NCI-H1417 (cell line): ENCODE measurements around the gene CEP57.
"Not testable (repeated sequence)": the region's sequence is repeated elsewhere in the genome, so short reads cannot be mapped to it uniquely, and the experiment has no call there.

Source experiments
- DNase-seq, 3 experiments: peaks; one replicate each; lab custom pipeline; 2025; lab: John Stamatoyannopoulos, UW

CEP57 gene

DNA sequence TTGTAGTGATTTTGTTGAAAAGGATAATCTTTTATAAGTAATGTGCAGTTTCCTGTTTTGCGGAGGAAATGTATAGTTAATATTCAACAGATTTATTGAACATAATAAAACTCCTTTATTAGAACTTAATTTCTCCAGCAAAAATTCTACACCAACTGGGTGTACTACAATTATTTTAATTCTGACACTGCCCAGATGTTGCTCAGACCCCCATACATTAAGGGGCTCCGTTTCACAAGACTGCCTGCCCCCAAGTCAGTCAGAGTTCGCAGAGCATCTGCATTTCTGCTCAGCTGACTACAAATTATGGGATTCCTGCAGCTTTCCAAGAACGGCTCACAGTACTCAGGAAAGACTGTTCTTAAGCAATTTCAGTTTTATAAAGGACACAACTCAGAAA, 6.2 kb downstream of the CEP57 start:
- peak in 1 of 3 experiments; percentile 39 for DNase-seq

DNA sequence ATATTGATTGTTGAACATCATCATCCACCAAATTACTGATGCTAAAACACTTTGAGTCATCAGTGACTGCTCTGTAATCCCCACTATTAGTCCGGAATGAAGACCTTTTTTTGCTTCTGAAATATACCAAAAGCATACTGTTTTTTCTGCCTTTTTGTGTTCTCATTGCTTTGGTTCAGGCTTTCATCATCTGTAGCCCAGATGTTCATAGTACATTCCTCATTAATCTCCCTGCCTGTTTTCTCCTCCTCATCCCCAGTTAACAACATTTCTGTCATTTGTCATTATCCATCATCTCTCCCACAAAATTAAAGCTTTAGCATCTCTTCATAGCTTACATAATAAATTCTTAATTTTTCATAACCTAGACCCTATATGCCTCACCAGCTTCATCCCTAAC, 9.2 kb downstream of the CEP57 start:
- DNase-seq, result no peak

DNA sequence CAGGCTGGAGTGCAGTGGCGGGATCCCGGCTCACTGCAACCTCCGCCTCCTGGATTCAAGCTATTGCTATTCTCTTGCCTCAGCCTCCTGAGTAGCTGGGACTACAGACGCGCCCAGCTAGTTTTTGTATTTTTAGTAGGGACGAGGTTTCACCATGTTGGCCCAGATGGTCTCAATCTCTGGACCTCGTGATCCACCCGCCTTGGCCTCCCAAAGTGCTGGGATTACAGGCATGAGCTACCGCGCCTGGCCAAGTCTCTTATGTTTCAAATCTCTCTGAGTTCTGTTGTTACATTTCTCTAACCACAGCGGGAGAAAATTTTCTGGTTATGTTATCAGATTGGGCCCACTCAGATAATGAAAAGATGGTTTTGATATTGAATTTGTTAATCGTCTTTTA, 10.1 kb downstream of the CEP57 start:
- no peak for DNase-seq

DNA sequence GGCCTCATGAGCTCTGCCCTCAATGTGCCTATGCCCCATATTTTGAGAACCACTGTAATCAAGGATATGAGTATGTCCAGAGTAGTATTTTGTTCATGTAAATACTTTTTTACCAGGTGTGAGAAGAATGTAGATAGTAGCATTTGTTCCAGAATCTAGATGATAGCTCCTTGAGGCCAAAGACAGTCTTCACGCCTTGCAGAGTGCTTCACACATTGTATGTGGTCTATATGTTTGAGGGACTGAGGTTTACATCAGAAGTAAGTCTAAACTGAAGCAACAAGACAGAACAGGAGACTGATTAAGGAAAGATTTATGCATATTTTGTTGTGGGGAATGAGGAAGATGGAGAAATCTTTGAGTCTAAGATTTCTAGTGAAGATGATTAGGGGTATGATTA, 12.5 kb downstream of the CEP57 start:
- DNase-seq, result no peak

DNA sequence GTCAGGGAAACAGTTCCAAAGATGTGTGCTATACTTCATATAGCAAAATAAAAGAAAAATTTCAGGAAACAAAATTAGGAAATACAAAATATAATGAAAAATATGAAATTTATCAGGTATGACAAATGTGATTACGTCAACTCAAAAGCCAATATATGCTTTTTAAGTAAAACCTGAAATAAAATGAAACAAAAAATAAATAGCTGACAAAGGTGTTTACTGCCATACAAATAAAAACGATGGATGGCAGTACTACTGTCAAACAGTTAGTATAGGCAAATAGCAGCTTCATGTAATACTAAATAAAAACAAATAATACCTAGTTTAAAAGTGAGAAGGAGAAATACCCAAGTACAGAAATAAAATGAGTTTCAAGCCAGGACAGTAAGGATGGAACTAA, 13.7 kb downstream of the CEP57 start:
- no peak for DNase-seq

DNA sequence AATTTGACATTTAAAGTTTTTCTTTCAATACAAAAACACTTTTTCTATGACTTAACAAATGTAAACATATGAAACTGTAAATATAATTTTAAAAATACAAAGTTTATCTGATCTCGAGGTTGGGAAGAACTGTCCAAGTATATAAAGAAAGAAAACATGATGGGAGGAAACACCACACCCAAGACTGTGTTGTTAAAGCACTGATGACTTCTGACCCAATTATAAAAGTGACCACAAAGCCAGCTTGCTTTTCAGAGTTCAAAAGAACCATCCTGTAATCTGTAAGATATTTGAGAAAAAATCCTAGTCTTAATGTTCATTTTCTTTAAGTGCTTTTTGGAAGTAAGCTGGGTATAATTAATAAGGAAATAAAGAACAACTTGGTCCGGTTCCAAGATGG, 15.6 kb downstream of the CEP57 start:
- no peak for DNase-seq

DNA sequence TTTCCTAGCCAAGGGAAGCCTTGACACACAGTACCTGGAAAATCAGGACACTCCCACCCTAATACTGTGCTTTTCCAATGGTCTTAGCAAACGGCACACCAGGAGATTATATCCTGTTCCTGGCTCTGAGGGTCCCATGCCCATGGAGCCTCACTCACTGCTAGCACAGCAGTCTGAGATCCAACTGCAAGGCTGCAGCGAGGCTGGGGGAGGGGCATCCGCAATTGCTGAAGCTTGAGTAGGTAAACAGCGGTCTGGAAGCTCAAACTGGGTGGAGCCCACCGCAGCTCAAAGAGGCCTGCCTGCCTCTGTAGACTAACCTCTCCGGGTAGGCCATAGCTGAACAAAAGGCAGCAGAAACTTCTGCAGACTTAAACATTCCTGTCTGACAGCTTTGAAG, 16.2 kb downstream of the CEP57 start:
- not testable (repeated sequence) for DNase-seq

DNA sequence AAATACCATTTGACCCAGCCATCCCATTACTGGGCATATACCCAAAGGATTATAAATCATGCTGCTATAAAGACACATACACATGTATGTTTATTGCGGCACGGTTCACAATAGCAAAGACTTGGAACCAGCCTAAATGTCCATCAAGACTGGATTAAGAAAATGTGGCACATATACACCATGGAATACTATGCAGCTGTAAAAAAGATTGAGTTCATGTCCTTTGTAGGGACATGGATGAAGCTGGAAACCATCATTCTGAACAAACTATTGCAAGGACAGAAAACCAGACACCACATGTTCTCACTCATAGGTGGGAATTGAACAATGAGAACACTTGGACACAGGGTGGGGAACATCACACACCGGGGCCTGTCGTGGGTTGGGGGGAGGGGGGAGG, 20.8 kb downstream of the CEP57 start:
- DNase-seq, result not testable (repeated sequence)

DNA sequence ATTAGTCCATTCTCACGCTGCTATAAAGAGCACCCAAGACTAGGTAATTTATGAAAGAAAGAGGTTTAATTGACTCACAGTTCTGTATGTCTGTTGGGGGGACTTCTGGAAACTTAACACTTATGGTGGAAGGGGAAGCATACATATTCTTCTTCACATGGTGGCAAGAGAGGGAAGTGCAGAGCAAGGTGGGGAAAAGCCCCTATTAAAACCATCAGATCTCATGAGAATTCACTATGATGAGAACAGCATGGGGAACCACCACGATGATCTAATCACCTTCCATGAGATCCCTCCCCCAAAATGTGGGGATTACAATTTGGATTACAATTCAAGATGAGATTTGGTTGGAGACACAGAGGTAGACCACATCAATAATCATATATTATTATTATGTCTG, 25.7 kb downstream of the CEP57 start:
- DNase-seq, result no peak

DNA sequence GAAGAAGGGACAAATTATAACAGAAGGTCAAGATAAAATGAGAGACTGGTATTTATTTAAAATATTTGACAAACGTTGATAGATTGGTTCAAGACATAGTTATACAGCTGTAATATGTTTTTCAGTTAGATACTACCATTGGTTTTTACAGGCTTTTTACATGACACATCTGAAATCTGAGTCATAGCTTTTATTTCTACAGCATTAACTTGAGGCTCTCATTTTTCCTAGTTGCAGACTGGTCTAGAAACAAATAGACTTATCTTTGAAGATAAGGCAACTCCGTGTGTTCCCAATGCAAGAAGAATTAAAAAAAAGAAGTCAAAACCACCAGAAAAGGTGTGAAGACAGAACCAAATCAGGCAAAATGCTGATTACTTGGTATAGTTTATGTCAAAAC, 31.3 kb downstream of the CEP57 start:
- DNase-seq, result no peak

DNA sequence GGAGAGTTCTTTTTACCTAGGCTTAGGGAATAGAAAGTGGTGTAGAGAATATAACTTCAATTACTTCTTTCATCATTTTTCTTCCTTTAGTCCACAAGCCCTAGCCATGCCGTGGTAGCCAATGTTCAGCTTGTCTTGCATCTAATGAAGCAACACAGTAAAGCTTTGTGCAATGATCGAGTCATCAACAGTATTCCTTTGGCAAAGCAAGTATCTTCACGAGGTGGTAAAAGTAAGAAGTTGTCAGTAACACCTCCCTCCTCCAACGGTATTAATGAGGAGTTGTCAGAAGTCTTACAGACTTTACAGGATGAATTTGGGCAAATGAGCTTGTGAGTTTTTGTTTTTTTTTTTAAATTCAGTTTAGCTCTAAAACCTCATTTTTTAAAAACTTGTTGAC, 37.4 kb downstream of the CEP57 start:
- DNase-seq, result no peak

DNA sequence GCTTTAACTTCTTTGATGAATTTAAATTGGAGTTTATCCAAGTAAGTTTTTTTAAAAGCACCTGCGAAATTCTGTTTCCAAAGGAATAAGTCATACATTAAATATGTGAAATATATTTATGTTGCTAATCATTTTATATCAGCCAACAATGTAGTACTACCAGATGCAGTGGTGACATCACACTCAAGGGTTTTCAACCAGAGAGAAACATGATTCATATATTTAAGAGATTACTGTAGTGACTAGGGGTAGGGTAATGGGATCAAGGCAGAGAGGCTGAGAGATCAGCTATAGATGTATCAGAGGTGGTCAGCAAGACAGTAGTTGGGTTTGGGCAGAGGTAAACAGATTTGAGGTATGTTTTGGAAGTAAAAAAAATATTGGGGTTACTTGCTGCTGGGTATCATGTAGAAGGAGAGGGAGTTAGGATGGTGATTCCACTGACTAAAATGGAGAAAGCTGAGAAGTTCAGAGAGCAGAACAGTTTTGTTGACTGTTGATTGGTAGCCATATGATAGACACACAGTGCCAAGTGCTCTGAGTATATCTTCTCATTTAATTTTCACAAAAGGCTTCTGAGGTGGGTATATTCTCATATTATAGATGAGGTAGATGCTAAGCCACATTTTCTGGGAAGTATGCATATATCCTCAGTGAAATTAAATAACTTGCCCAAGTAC, 39.4 kb downstream of the CEP57 start:
- no peak for DNase-seq

DNA sequence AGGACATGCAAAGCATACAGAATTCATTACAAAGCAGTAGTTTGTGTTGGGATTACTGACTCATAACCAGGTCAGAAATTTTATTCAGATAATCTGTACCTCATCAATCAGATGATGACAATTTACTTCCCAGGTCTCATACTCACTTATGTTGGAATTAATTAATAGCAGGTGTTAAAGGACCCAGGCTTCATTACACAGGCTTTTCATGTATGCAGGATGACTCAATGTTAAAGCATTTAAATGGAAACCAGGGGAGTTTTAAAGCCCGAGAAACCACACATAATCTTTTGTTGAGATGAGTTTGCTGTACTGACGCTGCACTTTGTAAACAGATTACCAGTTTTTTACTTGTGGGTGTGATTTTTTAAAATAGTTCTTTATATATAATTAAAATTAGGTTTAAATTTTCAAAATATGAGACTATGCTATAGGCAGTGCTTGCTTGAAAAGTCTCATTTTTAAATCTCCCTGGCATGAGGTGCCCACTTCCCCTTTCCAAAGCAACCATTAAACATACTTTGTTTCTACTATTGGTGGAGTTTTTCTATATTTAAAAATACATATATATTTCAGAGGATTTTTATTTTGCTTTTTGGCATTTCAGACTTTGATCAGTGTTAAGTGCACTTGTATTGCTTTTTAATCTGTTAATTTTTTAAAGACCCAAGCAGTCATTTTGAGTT, 41.0 kb downstream of the CEP57 start:
- peak in 2 of 3 experiments; percentile 23 to 73 for DNase-seq

DNA sequence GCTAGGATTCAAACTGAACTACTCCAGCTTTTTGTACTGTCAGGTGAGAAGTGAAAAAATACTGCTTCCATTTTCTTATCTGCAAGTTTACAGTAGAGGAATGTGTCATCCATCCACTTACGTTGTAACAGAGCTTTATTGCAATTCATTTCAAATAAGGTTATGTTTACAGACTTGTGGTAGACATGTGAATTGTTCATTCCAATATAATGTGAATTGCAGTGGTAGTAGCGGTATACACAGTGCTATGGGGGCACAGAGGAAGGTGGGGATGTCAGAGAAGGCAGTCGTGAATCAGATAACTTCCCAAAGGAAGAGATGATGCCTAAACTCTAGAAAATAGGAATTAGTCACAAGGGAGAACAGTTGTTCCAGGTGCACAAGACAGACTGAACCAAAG, 42.5 kb downstream of the CEP57 start:
- no peak for DNase-seq

DNA sequence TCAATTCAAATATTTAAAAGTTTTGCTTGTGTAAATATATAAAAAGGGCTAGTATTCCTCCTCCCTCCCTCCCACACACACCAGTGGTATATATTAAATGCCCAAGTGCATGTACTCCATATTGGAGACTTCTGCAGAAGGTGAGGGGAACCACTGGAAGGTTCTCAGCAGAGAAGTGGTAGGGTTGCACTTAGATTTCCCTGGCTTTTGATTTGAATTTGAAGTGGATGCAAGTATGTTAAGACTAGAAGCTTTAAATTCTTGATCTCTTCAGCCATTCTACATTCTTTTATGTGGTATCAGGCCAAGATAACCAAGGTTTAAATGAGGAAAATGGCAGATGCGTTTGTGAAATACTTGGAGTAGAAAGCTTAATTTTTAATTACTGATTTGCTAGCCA, 43.1 kb downstream of the CEP57 start:
- no peak for DNase-seq

DNA sequence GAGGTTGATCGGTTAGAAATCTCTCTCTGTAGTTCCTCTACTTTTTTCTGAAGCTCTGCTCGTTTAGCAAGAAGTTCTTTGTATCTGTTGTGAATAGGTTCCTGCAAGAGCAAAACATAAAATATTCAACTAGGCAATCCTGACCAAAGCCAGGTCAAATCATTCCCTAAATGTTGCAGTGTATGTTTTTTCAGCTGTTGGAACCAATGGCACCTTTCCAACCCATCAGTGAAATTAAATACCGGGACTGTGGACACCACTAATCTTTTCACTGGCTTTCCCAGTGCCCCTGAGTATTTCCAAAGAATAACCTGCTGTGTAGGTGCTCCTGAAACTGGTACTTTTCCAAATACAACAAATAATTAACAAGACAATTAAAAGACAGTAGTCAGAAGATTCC, 45.1 kb downstream of the CEP57 start:
- DNase-seq, result no peak

DNA sequence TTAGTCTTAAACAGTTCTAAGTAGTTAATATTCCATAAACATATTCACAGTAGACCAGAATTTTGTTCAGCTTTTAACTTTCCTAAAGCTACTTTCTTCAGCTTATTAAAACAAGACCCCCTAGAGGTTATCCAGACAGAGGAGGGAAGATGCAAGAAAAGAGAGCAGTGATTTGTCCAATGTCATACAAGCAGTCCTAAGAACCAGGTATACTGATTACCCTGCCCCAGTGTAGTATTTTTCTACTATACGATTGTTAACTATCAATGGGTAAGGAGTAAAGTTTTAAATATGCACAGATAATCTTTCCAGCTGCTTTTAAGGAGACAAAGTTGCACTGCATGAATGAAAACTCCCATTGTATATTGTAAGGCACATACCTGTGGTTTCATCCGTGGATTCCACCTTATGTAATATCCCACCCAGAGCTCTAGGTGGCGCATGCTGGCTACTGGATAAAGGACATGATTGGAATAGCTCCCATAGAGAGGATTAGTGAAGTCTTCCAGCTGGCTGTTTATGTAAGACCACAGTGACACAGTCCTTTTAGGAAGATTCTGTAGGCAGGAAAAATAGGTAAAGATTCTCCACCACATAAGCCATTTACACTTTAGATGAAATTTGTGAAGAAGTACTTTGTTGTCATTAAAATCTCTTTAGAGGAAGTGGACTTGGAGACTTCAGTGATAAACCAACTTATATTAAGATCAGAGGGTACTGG, 45.6 kb downstream of the CEP57 start:
- DNase-seq, result peak; percentile 58 to 85 (median 61)

DNA sequence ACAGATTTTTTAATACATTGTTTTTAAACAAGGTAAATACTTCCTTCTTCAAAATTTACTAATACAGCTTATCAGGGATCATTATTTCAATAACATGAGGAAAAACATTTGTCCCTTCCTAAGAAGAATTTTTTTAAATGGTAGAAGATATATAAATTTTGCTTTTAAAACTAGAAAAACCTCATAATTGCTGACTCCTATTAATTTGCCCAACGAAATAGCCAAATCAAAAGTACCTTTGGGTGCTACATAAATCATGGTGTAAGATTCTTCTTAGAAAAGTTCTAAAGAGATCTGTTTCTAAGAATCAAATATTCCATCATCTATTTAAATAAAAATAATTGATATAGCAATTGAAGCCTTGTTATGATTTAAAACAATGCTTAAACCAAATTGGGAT, 54.9 kb downstream of the CEP57 start:
- DNase-seq, result no peak

DNA sequence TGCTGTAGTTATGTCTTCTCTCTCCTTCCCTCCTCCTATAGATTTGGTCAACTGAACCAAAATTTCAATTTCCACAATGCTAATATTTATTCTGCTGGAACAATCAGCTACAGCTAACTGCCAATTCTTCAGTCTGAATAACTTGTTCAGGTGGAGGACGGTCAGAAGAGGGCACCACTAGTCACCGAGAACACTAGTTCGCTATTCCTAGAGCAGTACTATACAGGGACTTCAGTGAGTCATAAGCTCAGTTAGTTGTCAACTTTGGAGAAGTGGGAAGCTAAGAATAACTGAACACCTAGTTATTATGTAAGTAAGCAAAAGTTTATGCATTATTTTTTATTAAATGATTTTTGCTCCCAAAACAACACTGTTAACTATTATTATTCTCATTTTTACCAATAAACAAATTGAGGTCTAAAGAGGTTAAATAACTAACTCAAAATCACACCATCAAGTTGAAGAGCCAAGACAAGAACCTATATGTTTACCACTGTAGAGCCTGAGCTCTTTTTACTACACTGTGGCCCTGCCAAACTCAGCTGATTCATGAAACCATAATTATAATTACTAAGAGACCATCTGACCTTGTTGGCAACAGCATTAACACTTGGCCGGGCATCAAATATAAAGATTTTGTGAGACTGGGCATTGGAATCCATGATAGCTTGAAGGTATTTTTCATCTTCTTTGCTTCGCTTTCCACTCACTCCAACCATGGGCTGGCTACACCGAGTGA, 59.0 kb downstream of the CEP57 start:
- DNase-seq, result peak; percentile 4 to 59 (median 17)

DNA sequence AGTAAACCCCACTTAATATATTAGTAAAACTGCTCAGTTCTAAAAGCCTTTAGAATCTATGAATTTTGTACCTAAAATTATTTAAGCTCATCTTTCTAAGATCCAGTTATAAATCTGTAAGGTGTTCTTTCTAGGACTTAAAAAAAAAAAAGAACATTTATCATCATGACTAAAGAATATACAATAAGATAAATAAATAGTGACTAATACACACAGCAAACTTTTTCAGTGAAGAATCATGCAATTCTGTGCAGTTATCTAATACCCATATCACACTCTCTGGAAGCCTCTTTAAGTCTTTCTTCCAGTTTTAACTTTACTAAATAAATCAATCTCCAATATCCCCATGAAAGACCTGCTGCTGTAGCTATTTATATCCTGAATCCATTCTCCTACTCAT, 59.8 kb downstream of the CEP57 start:
- no peak for DNase-seq

DNA sequence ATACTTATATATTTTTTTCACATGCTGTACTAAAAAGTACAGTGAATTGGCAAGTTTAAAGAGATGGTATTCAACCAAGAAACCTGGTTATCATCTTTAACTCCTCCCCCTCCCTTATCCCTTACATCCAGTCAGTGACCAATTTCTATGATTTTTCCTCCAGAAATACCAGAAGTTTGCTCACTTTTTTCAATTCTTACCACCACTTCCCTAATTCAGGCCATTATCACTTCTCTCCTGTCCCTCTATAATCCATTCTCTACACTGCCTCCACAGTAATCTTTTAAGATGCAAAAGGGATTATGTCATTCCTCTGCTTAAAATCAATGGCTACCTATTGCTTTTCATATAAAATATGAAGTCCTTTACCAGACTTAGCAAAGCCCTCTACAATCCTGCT, 62.8 kb downstream of the CEP57 start:
- DNase-seq, result no peak

DNA sequence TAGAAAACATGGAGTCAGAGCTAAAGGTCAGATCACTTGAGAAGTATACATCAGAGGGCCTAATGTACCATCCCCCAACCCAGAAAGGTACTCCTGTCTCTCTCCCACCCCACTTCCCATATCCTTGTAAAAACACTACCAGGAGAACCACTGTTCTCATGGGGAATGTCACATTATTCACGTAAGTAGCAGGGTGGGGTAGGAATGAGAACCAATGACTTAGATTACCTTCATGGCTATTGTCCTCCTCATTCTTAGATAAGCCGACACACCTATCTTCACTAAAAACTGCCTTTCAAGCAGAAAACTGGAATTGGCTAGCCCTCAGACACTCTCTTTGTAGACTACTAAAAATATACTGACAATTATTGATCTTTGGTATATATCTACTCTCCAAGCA, 63.6 kb downstream of the CEP57 start:
- no peak for DNase-seq

DNA sequence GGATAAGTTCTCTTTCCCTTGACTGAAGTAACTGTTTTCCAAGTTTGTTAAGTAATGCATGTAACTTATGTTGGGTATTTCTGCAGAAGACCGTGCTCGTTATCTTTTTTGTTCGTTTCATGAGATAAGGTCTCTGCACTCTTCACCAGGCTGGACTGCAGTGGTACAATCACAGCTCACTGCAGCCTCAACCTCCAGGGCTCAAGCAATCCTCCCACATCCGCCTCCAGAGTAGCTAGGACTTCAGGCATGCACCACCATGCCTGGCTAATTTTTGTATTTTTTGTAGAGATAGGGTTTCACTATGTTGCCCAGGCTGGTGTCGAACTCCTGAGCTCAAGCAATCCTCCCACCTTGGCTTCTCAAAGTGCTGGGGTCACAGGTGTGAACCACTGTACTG, 64.1 kb downstream of the CEP57 start:
- DNase-seq, result not testable (repeated sequence)
